ENCODE results near the gene EHBP1L1. TPM values are rescaled to one million over a fixed set of nuclear protein-coding genes. Genes with fewer than 3 reads are reported as not detected.
A peak's percentile ranks its signal among the peaks of the same experiment; 100 is the strongest.

The EHBP1L1 gene
- total and polyA plus RNA-seq, 4 donors, result 49.8 to 154 (median 91.8) TPM

DNA sequence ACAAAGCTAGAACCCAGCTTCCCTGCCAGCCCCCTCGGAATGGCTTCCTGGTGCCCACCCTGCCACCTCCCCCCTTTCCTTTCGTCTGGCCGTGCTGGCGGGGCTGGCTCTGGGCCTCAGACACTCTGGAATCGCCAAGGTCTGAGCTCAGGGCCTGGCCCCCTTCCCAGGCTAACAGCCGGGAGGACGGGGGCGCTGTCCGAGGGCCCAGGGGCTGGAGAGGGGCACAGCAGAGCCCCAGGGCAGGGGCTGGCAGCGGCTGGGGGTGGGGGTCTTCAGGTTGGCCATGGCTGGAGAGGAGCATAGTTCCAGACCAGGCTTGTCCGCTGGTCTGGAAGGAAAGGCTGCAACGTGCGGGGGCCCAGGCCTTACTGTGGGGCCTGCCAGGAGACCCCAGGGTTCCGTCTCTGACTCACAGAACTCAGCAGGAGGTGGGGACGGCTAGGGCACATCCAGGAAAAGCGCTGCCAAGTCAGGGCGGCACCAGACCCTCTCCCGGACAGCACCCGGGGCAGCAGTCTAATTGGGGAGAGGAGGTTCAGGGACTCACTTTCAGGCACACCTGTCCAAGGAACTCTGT, 16.8 kb upstream of the EHBP1L1 start:
- peak in 2 of 3 donors; percentile 83 to 89 for DNase-seq
- H3K9ac ChIP-seq (ENCODE audit: insufficient read depth in 1 of 2, low read length in 2 of 2), result peak overlapping the region in 1 of 2 donors; percentile 87
- peaks cover 0 to 2% (median 0%) of the 10 kb centered on the region in 4 donors for H3K36me3 ChIP-seq (ENCODE audit: control insufficient read depth in 4 of 4, insufficient read depth in 4 of 4, low read length in 4 of 4)
- H3K4me3 ChIP-seq, result no peak overlapping the region
- H3K27me3 ChIP-seq (ENCODE audit: control insufficient read depth in 3 of 3, insufficient read depth in 3 of 3, low read length in 2 of 3), result peaks cover 0 to 2% (median 0%) of the 10 kb centered on the region in 3 donors
- no peaks in the 10 kb centered on the region for H3K9me3 ChIP-seq (ENCODE audit: control insufficient read depth in 4 of 4, insufficient read depth in 3 of 4, low read length in 3 of 4)
- WGBS, 2 donors, result 40% methylated on average over 19 of the region's 19 CpGs
- TF ChIP-seq, protein P1, sequence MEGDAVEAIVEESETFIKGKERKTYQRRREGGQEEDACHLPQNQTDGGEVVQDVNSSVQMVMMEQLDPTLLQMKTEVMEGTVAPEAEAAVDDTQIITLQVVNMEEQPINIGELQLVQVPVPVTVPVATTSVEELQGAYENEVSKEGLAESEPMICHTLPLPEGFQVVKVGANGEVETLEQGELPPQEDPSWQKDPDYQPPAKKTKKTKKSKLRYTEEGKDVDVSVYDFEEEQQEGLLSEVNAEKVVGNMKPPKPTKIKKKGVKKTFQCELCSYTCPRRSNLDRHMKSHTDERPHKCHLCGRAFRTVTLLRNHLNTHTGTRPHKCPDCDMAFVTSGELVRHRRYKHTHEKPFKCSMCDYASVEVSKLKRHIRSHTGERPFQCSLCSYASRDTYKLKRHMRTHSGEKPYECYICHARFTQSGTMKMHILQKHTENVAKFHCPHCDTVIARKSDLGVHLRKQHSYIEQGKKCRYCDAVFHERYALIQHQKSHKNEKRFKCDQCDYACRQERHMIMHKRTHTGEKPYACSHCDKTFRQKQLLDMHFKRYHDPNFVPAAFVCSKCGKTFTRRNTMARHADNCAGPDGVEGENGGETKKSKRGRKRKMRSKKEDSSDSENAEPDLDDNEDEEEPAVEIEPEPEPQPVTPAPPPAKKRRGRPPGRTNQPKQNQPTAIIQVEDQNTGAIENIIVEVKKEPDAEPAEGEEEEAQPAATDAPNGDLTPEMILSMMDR (IDR thresholded peaks at IDR 0.05; ENCODE audit: control extremely low read depth, extremely low read depth), result no peak
- peak overlapping the region; percentile 66 to 90 for H3K27ac ChIP-seq (ENCODE audit: low read depth in 1 of 2, low read length in 1 of 2)
- no peak for ATAC-seq (ENCODE audit: insufficient read depth, low FRiP score)
- H3K4me1 ChIP-seq (ENCODE audit: control insufficient read depth in 5 of 5, insufficient read depth in 5 of 5, low read length in 5 of 5), result peaks cover 0 to 58% (median 30%) of the 10 kb centered on the region in 5 donors

DNA sequence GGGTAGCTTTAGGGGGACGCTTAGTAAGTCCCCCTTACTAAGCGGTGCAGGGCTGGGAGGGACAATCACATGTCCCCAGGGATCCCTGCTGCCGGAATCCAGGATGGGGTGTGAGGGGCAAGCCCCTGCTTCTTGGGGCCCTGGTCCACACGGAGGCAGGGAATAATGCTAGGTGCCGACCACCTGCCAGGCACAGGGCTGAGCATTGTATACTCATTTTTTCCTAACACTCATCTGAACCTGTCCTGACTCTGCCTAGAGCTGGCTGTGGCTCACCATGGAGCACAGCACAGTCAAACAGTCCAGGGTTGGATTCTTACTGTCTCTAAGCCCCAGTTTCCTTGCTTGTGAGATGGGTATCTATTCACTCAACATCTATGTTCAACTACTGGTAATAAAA, 16.3 kb upstream of the EHBP1L1 start:
- WGBS, 2 donors, result 66 to 93% methylated on average over 5 of the region's 5 CpGs
- Histone ChIP-seq H3K9me3 (ENCODE audit: control insufficient read depth in 4 of 4, insufficient read depth in 3 of 4, low read length in 3 of 4) (no peaks in the 10 kb centered on the region), H3K36me3 (ENCODE audit: control insufficient read depth in 4 of 4, insufficient read depth in 4 of 4, low read length in 4 of 4) (peaks cover 0 to 2% (median 0%) of the 10 kb centered on the region in 4 donors), H3K4me1 (ENCODE audit: control insufficient read depth in 5 of 5, insufficient read depth in 5 of 5, low read length in 5 of 5) (peaks cover 0 to 58% (median 30%) of the 10 kb centered on the region in 5 donors), H3K27me3 (ENCODE audit: control insufficient read depth in 3 of 3, insufficient read depth in 3 of 3, low read length in 2 of 3) (peaks cover 0 to 2% (median 0%) of the 10 kb centered on the region in 3 donors), H3K9ac (ENCODE audit: insufficient read depth in 1 of 2, low read length in 2 of 2) (peak overlapping the region in 1 of 2 donors; percentile 58), H3K4me3 (no peak overlapping the region), H3K27ac (ENCODE audit: low read depth in 1 of 2, low read length in 1 of 2) (peak overlapping the region; percentile 66 to 90)
- DNase-seq (peak in 1 of 3 donors; percentile 13), ATAC-seq (ENCODE audit: insufficient read depth, low FRiP score) (no peak)
- TF ChIP-seq, protein P1 (IDR thresholded peaks at IDR 0.05; ENCODE audit: control extremely low read depth, extremely low read depth), result no peak

DNA sequence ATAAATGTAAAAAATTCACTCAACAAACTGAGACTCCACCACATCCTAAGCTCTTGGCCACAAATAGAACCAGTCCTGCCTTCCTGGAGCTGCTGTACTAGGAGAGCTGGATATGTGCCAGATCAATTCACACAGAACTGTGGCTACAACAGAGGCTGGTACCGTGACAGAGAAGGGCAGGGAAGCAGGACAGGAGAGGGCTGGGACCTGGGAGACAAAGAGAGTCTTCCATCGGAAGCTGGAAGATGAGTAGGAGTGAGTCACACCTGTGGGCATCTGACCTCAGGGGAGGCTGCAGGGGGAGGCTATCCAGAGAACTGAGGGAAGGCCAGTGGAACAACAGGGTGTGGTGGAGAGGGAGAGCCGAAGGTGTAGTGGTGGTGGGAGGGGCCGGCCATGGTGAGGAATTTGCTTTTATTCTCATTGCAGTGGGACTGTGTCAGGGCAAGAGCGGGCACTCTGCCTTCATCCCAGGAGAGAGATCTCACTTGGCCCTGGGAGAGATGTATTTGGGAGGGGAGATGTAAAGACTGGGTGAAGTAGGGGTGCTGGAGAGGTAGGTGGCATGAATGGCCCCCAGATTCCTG, 15.8 kb upstream of the EHBP1L1 start:
- WGBS, 2 donors, result 47 to 64% methylated on average over 5 of the region's 5 CpGs
- peaks cover 0 to 2% (median 0%) of the 10 kb centered on the region in 3 donors for H3K27me3 ChIP-seq (ENCODE audit: control insufficient read depth in 3 of 3, insufficient read depth in 3 of 3, low read length in 2 of 3)
- H3K4me3 ChIP-seq, result no peak overlapping the region
- peak overlapping the region in 1 of 2 donors; percentile 90 for H3K27ac ChIP-seq (ENCODE audit: low read depth in 1 of 2, low read length in 1 of 2)
- ATAC-seq (ENCODE audit: insufficient read depth, low FRiP score), result no peak
- H3K9ac ChIP-seq (ENCODE audit: insufficient read depth in 1 of 2, low read length in 2 of 2), result peak overlapping the region in 1 of 2 donors; percentile 58
- H3K36me3 ChIP-seq (ENCODE audit: control insufficient read depth in 4 of 4, insufficient read depth in 4 of 4, low read length in 4 of 4), result peaks cover 0 to 2% (median 0%) of the 10 kb centered on the region in 4 donors
- peaks cover 0 to 58% (median 30%) of the 10 kb centered on the region in 5 donors for H3K4me1 ChIP-seq (ENCODE audit: control insufficient read depth in 5 of 5, insufficient read depth in 5 of 5, low read length in 5 of 5)
- peak in 2 of 3 donors; percentile 51 to 65 for DNase-seq
- TF ChIP-seq, protein P1 (IDR thresholded peaks at IDR 0.05; ENCODE audit: control extremely low read depth, extremely low read depth), result no peak
- no peaks in the 10 kb centered on the region for H3K9me3 ChIP-seq (ENCODE audit: control insufficient read depth in 4 of 4, insufficient read depth in 3 of 4, low read length in 3 of 4)
